HepG2 (cell line): Measurements from ENCODE around the gene HEATR5B.

Source experiments
- ATM ChIP-seq: fragments of 450-650 bp; IDR thresholded peaks from 2 replicates; pipeline ENCODE4 v1.7.1; 2017; ENCODE audit warnings: mild to moderate bottlenecking, borderline replicate concordance
- CTCF ChIP-seq: sonication (generic); formaldehyde crosslinking; IDR thresholded peaks from 2 replicates; pipeline ENCODE4 v1.5.0; 2020; ENCODE audit warnings: mild to moderate bottlenecking, missing genetic modification reagents, moderate library complexity
- EZH2 ChIP-seq: conservative IDR thresholded peaks from 2 replicates; pipeline ENCODE4 v1.6.1; 2012; ENCODE audit warnings: mild to moderate bottlenecking, low read depth, low read length, moderate library complexity
- FOSL1 ChIP-seq: sonication (generic); formaldehyde crosslinking; IDR thresholded peaks from 2 replicates; pipeline ENCODE4 v1.9.0; 2021; ENCODE audit warnings: missing genetic modification reagents, borderline replicate concordance
- GLI4 ChIP-seq: sonication (generic); formaldehyde crosslinking; IDR thresholded peaks from 2 replicates; pipeline ENCODE4 v1.5.1; 2020; ENCODE audit warnings: missing genetic modification reagents, mild to moderate bottlenecking, moderate library complexity, borderline replicate concordance
- POLR2AphosphoS5 ChIP-seq: IDR thresholded peaks from 2 replicates; pipeline ENCODE4 v1.6.1; 2012; ENCODE audit warnings: low read depth, low read length
- REPIN1 ChIP-seq: sonication (generic); formaldehyde crosslinking; IDR thresholded peaks from 2 replicates; pipeline ENCODE4 v1.8.0; 2022; ENCODE audit warnings: missing genetic modification reagents, low read depth, mild to moderate bottlenecking, borderline replicate concordance
- ZBTB26 ChIP-seq: IDR thresholded peaks from 2 replicates; pipeline ENCODE4 v1.6.1; 2016; ENCODE audit warnings: missing compliant biosample characterization, missing genetic modification reagents, borderline replicate concordance
- ZNF281 ChIP-seq: sonication (generic); formaldehyde crosslinking; IDR thresholded peaks from 2 replicates; pipeline ENCODE4 v1.4.0; 2020; ENCODE audit warnings: missing genetic modification reagents, borderline replicate concordance
- ZNF747 ChIP-seq: sonication (generic); formaldehyde crosslinking; IDR thresholded peaks from 2 replicates; pipeline ENCODE4 v1.8.1; 2023; ENCODE audit warnings: missing genetic modification reagents, mild to moderate bottlenecking, borderline replicate concordance
- ZSCAN21 ChIP-seq: sonication (generic); formaldehyde crosslinking; IDR thresholded peaks from 2 replicates; pipeline ENCODE4 v1.8.0; 2022; ENCODE audit warnings: mild to moderate bottlenecking, missing genetic modification reagents, moderate library complexity, borderline replicate concordance
- TF ChIP-seq, protein P1 (sequence below): fragments of 450-650 bp; IDR thresholded peaks from 2 replicates; pipeline ENCODE4 v1.6.1; 2017; ENCODE audit warnings: mild to moderate bottlenecking
- TF ChIP-seq, protein P2 (sequence below): sonication (generic); formaldehyde crosslinking; IDR thresholded peaks from 2 replicates; pipeline ENCODE4 v1.4.0; 2020; ENCODE audit warnings: missing genetic modification reagents

DNA sequence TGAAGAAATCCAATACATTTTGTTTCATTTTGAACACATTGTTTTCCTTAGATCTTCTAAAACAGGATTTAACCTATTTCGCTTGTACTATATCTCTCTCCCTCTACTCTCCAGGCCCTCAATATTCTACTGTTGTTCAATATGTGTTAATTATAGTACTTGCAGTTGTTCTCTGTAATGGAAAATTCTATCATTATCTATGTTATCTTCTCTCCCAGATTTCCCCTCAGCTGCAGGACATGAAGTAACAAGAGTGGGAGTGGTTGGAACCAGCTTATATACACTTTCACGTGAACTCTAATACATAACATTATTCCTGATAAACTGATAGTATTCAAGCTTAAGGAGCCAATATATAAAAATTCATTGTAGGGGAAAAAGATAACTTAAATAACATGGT, 110.9 kb downstream of the HEATR5B start:
- no peak for TF ChIP-seq EZH2
- TF ChIP-seq CTCF (CRISPR knock-in tag) = no peak
- TF ChIP-seq, protein P1, sequence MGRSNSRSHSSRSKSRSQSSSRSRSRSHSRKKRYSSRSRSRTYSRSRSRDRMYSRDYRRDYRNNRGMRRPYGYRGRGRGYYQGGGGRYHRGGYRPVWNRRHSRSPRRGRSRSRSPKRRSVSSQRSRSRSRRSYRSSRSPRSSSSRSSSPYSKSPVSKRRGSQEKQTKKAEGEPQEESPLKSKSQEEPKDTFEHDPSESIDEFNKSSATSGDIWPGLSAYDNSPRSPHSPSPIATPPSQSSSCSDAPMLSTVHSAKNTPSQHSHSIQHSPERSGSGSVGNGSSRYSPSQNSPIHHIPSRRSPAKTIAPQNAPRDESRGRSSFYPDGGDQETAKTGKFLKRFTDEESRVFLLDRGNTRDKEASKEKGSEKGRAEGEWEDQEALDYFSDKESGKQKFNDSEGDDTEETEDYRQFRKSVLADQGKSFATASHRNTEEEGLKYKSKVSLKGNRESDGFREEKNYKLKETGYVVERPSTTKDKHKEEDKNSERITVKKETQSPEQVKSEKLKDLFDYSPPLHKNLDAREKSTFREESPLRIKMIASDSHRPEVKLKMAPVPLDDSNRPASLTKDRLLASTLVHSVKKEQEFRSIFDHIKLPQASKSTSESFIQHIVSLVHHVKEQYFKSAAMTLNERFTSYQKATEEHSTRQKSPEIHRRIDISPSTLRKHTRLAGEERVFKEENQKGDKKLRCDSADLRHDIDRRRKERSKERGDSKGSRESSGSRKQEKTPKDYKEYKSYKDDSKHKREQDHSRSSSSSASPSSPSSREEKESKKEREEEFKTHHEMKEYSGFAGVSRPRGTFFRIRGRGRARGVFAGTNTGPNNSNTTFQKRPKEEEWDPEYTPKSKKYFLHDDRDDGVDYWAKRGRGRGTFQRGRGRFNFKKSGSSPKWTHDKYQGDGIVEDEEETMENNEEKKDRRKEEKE = no peak
- no peak for TF ChIP-seq FOSL1
- TF ChIP-seq ZNF281 = no peak
- no peak for TF ChIP-seq POLR2AphosphoS5
- TF ChIP-seq REPIN1 (CRISPR knock-in tag) = no peak
- TF ChIP-seq ZNF747 (CRISPR knock-in tag) = no peak
- no peak for TF ChIP-seq GLI4 (CRISPR knock-in tag)
- no peak for TF ChIP-seq ZSCAN21 (CRISPR knock-in tag)
- TF ChIP-seq, protein P2, sequence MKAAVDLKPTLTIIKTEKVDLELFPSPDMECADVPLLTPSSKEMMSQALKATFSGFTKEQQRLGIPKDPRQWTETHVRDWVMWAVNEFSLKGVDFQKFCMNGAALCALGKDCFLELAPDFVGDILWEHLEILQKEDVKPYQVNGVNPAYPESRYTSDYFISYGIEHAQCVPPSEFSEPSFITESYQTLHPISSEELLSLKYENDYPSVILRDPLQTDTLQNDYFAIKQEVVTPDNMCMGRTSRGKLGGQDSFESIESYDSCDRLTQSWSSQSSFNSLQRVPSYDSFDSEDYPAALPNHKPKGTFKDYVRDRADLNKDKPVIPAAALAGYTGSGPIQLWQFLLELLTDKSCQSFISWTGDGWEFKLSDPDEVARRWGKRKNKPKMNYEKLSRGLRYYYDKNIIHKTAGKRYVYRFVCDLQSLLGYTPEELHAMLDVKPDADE = no peak
- TF ChIP-seq ATM = no peak
- no peak for TF ChIP-seq ZBTB26 (CRISPR knock-in tag)
